DND-41 (cell line): ENCODE results near the gene UTP11.

ENCODE experiments used
- ATAC-seq: fragments of 200-7000 bp; cut with Tn5 transposase; 3 replicates; pipeline ENCODE4 v1.9.1; 2021; ENCODE audit warnings: low read depth; ENCODE audit not compliant: insufficient read depth
- DNase-seq: peaks from one replicate; pipeline ENCODE4 v3.0.0-alpha.2; 2020
- H2AFZ ChIP-seq: 2 replicates; pipeline ENCODE4 v1.6.0; 2012; ENCODE audit warnings: low read depth, low read length
- H3K27ac ChIP-seq: 2 replicates; pipeline ENCODE4 v1.5.1; 2012; ENCODE audit warnings: low read length, inconsistent platforms
- H3K27me3 ChIP-seq: fragments of 200-600 bp; sonication (generic); 2 replicates; pipeline ENCODE4 v1.6.0; 2012; ENCODE audit warnings: low read length, mild to moderate bottlenecking, inconsistent platforms; ENCODE audit not compliant: insufficient read depth, poor library complexity
- H3K36me3 ChIP-seq: 2 replicates; pipeline ENCODE4 v1.5.1; 2012; ENCODE audit warnings: low read length, inconsistent platforms; ENCODE audit not compliant: insufficient read depth
- H3K4me1 ChIP-seq: 2 replicates; pipeline ENCODE4 v1.5.1; 2012; ENCODE audit warnings: mild to moderate bottlenecking, low read length; ENCODE audit not compliant: insufficient read depth
- H3K4me2 ChIP-seq: 2 replicates; pipeline ENCODE4 v1.6.0; 2012; ENCODE audit warnings: mild to moderate bottlenecking, moderate library complexity, low read length, inconsistent platforms; ENCODE audit not compliant: insufficient read depth
- H3K4me3 ChIP-seq, 2 experiments: fragments of 200-600 bp in 1 of 2; shearing (Covaris generic) in 1 of 2; 2 replicates each; pipeline ENCODE4 v1.5.1; 2012 to 2016; ENCODE audit warnings: inconsistent platforms in 2 of 2, low read length in 2 of 2, mild to moderate bottlenecking in 2 of 2, low read depth in 1 of 2, moderate library complexity in 1 of 2
- H3K79me2 ChIP-seq: 2 replicates; pipeline ENCODE4 v1.6.0; 2012; ENCODE audit warnings: low read length, inconsistent platforms; ENCODE audit not compliant: insufficient read depth
- H3K9ac ChIP-seq: 2 replicates; pipeline ENCODE4 v1.6.0; 2012; ENCODE audit warnings: low read depth, mild to moderate bottlenecking, inconsistent platforms, low read length, moderate library complexity
- H3K9me3 ChIP-seq: 2 replicates; pipeline ENCODE4 v1.5.1; 2012; ENCODE audit warnings: low read length, moderate library complexity, mild to moderate bottlenecking, inconsistent platforms; ENCODE audit not compliant: insufficient read depth, severe bottlenecking
- H4K20me1 ChIP-seq: 2 replicates; pipeline ENCODE4 v1.6.0; 2012; ENCODE audit warnings: low read length; ENCODE audit not compliant: insufficient read depth
- CTCF ChIP-seq: IDR thresholded peaks from 2 replicates; pipeline ENCODE4 v1.5.1; 2012; ENCODE audit warnings: borderline replicate concordance, low read length, moderate library complexity, mild to moderate bottlenecking; ENCODE audit not compliant: poor library complexity, severe bottlenecking; ENCODE audit errors: extremely low read depth
- EZH2 ChIP-seq: IDR thresholded peaks from 3 replicates; pipeline ENCODE4 v1.6.1; 2012; ENCODE audit warnings: borderline replicate concordance, low read depth, mild to moderate bottlenecking, moderate library complexity, low read length, inconsistent platforms; ENCODE audit not compliant: severe bottlenecking

The UTP11 gene

GRCh38 chr1:37994886-37995566 is 17.5 kb upstream of the UTP11 start:
- H3K9me3 ChIP-seq, result no peaks in the 10 kb centered on the region
- no peak overlapping the region for H3K4me2 ChIP-seq
- TF ChIP-seq EZH2 (no peak), CTCF (no peak)
- peaks cover 7% of the 10 kb centered on the region for H3K4me1 ChIP-seq
- ATAC-seq (no peak), DNase-seq (no peak)
- no peak overlapping the region for H2AFZ ChIP-seq
- H3K9ac ChIP-seq, result no peak overlapping the region
- no peaks in the 10 kb centered on the region for H3K27me3 ChIP-seq
- H3K27ac ChIP-seq, result no peak overlapping the region
- H4K20me1 ChIP-seq, result no peaks in the 10 kb centered on the region
- H3K4me3 ChIP-seq, result no peak overlapping the region
- H3K36me3 ChIP-seq, result peaks cover 18% of the 10 kb centered on the region
- H3K79me2 ChIP-seq, result no peaks in the 10 kb centered on the region

- DNase-seq, result no peak
- no peaks in the 10 kb centered on the region for H3K27me3 ChIP-seq
- H3K4me1 ChIP-seq, result no peaks in the 10 kb centered on the region
- no peak overlapping the region for H3K4me3 ChIP-seq
- no peak for ATAC-seq
- TF ChIP-seq EZH2, result no peak
- no peak for TF ChIP-seq CTCF
- no peak overlapping the region for H3K4me2 ChIP-seq
- H2AFZ ChIP-seq, result no peak overlapping the region
- peaks cover 18% of the 10 kb centered on the region for H3K36me3 ChIP-seq
- H3K9me3 ChIP-seq, result no peaks in the 10 kb centered on the region
- H3K27ac ChIP-seq, result no peak overlapping the region
- H4K20me1 ChIP-seq, result no peaks in the 10 kb centered on the region
- no peaks in the 10 kb centered on the region for H3K79me2 ChIP-seq
- H3K9ac ChIP-seq, result no peak overlapping the region
Observed at GRCh38 chr1:37995751-37996345, 16.7 kb upstream of the UTP11 start.

GRCh38 chr1:37997256-37998088 is 15.1 kb upstream of the UTP11 start:
- no peak overlapping the region for H3K9ac ChIP-seq
- H4K20me1 ChIP-seq, result no peaks in the 10 kb centered on the region
- no peaks in the 10 kb centered on the region for H3K4me1 ChIP-seq
- H2AFZ ChIP-seq, result no peak overlapping the region
- no peak overlapping the region for H3K27ac ChIP-seq
- H3K36me3 ChIP-seq, result peaks cover 18% of the 10 kb centered on the region
- no peak overlapping the region for H3K4me3 ChIP-seq
- H3K79me2 ChIP-seq, result no peaks in the 10 kb centered on the region
- no peak for DNase-seq
- H3K9me3 ChIP-seq, result no peaks in the 10 kb centered on the region
- H3K27me3 ChIP-seq, result no peaks in the 10 kb centered on the region
- H3K4me2 ChIP-seq, result no peak overlapping the region
- TF ChIP-seq CTCF (no peak), EZH2 (no peak)
- no peak for ATAC-seq
